ENCODE results near the gene FZD8.

- TF ChIP-seq EZH2 (IDR thresholded peaks at IDR 0.05; ENCODE audit: borderline replicate concordance, low read depth, low read length, poor library complexity, severe bottlenecking) (no peak), CTCF (conservative IDR thresholded peaks at IDR 0.05; ENCODE audit: low read depth, low read length) (no peak)
Observed at GRCh38 chr10:35595106-35595505, 47.0 kb downstream of the FZD8 start.

Data from A673 (cell line).